Ishikawa (cell line): Measurements from ENCODE around the gene GNG2.

Experiments
- CEBPB ChIP-seq: IDR thresholded peaks from 2 replicates; pipeline ENCODE4 v1.6.1; 2012
- EP300 ChIP-seq: IDR thresholded peaks from 2 replicates; pipeline ENCODE4 v1.6.1; 2012; ENCODE audit warnings: borderline replicate concordance
- FOXM1 ChIP-seq: IDR thresholded peaks from 2 replicates; pipeline ENCODE4 v1.6.1; 2012; ENCODE audit warnings: low read depth, borderline replicate concordance
- NFIC ChIP-seq: IDR thresholded peaks from 2 replicates; pipeline ENCODE4 v1.6.1; 2012
- RAD21 ChIP-seq: IDR thresholded peaks from 2 replicates; pipeline ENCODE4 v1.6.1; 2012; ENCODE audit warnings: low read depth
- TEAD4 ChIP-seq: IDR thresholded peaks from 2 replicates; pipeline ENCODE4 v1.6.1; 2012
- TF ChIP-seq, protein P1 (sequence below): IDR thresholded peaks from 2 replicates; pipeline ENCODE4 v1.6.1; 2012; ENCODE audit warnings: low read depth, mild to moderate bottlenecking

DNA sequence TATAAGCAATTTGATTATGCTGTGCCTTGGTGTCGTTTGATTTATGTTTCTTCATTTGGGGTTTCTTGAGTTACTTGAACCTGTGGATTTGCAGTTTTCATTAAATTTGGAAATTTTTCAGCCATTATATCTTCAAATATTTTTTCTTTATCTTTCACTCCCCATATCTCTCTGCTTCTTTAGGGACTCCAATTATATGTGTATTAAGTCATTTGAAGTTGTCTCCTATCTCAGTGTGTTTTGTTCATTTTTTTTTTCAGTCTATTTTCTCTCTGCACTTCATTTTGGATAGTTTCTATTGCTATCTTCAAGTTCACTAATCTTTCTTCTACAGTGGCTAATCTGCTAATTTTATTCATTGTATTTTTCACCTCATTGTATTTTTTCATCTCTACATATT, 99.5 kb downstream of the GNG2 start:
- TF ChIP-seq NFIC (no peak), TEAD4 (no peak), RAD21 (no peak), CEBPB (no peak), EP300 (no peak), FOXM1 (no peak)
- TF ChIP-seq, protein P1, sequence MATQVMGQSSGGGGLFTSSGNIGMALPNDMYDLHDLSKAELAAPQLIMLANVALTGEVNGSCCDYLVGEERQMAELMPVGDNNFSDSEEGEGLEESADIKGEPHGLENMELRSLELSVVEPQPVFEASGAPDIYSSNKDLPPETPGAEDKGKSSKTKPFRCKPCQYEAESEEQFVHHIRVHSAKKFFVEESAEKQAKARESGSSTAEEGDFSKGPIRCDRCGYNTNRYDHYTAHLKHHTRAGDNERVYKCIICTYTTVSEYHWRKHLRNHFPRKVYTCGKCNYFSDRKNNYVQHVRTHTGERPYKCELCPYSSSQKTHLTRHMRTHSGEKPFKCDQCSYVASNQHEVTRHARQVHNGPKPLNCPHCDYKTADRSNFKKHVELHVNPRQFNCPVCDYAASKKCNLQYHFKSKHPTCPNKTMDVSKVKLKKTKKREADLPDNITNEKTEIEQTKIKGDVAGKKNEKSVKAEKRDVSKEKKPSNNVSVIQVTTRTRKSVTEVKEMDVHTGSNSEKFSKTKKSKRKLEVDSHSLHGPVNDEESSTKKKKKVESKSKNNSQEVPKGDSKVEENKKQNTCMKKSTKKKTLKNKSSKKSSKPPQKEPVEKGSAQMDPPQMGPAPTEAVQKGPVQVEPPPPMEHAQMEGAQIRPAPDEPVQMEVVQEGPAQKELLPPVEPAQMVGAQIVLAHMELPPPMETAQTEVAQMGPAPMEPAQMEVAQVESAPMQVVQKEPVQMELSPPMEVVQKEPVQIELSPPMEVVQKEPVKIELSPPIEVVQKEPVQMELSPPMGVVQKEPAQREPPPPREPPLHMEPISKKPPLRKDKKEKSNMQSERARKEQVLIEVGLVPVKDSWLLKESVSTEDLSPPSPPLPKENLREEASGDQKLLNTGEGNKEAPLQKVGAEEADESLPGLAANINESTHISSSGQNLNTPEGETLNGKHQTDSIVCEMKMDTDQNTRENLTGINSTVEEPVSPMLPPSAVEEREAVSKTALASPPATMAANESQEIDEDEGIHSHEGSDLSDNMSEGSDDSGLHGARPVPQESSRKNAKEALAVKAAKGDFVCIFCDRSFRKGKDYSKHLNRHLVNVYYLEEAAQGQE = no peak
